CD4-positive, CD25-positive, alpha-beta regulatory T cell (primary cell): ENCODE results near the gene PYGO1. TPM values are rescaled to one million over a fixed set of nuclear protein-coding genes. Genes with fewer than 3 reads are reported as not detected.

Experiments used
- ATAC-seq, 2 donors: fragments of 150-1000 bp; cut with Tn5 transposase; one replicate each; pipeline ENCODE4 v1.10.0; 2021; ENCODE audit warnings: low read depth in 2 of 2, moderate number of reproducible peaks in 2 of 2, moderate library complexity in 1 of 2
- DNase-seq, 3 donors: peaks; one replicate each; pipeline versions ENCODE4 v3.0.0 to v3.0.0-alpha.2; 2012 to 2022; ENCODE audit warnings: mixed read lengths in 1 of 3
- H3K27ac ChIP-seq: one replicate; pipeline ENCODE4 v1.7.0; 2013; ENCODE audit warnings: mild to moderate bottlenecking, low read length; ENCODE audit not compliant: insufficient read depth, poor library complexity, severe bottlenecking
- H3K27me3 ChIP-seq: one replicate; pipeline ENCODE4 v1.7.0; 2013; ENCODE audit warnings: low read length; ENCODE audit not compliant: control insufficient read depth, insufficient read depth
- H3K36me3 ChIP-seq: one replicate; pipeline ENCODE4 v1.7.0; 2013; ENCODE audit warnings: mild to moderate bottlenecking, low read length, moderate library complexity; ENCODE audit not compliant: control insufficient read depth, insufficient read depth
- H3K4me1 ChIP-seq: 2 replicates; pipeline ENCODE4 v1.7.0; 2013; ENCODE audit warnings: mild to moderate bottlenecking, low read length; ENCODE audit not compliant: insufficient read depth, control insufficient read depth, poor library complexity, severe bottlenecking
- H3K4me3 ChIP-seq: one replicate; pipeline ENCODE4 v1.7.0; 2013; ENCODE audit warnings: low read depth, mild to moderate bottlenecking, low read length, moderate library complexity
- H3K9me3 ChIP-seq, 2 experiments: 1 replicate in 1 of 2; 2 replicates in 1 of 2; pipeline ENCODE4 v1.7.0; 2013; ENCODE audit warnings: low read length in 2 of 2, mild to moderate bottlenecking in 1 of 2, moderate library complexity in 1 of 2; ENCODE audit not compliant: control insufficient read depth in 2 of 2
- H3K27ac Mint-ChIP-seq, 3 donors: one replicate each; pipeline ENCODE4 v1.8.0; 2020 to 2022; ENCODE audit warnings: mild to moderate bottlenecking in 3 of 3, mixed read lengths in 3 of 3, moderate library complexity in 2 of 3
- H3K27me3 Mint-ChIP-seq: one replicate; pipeline ENCODE4 v1.8.0; 2022; ENCODE audit warnings: mild to moderate bottlenecking, mixed read lengths
- H3K36me3 Mint-ChIP-seq: one replicate; pipeline ENCODE4 v1.8.0; 2020; ENCODE audit warnings: mixed read lengths
- H3K4me1 Mint-ChIP-seq, 4 donors: one replicate each; pipeline ENCODE4 v1.8.0; 2020 to 2022; ENCODE audit warnings: mixed read lengths in 4 of 4, mild to moderate bottlenecking in 1 of 4
- H3K4me3 Mint-ChIP-seq, 4 donors: one replicate each; pipeline ENCODE4 v1.8.0; 2020 to 2022; ENCODE audit warnings: mild to moderate bottlenecking in 4 of 4, mixed read lengths in 4 of 4, moderate library complexity in 3 of 4
- H3K9me3 Mint-ChIP-seq, 7 donors: one replicate each; pipeline ENCODE4 v1.8.0; 2020 to 2022; ENCODE audit warnings: mixed read lengths in 7 of 7, mild to moderate bottlenecking in 3 of 7, moderate library complexity in 2 of 7
- polyA plus RNA-seq, 4 donors: library from polyadenylated mRNA; unstranded; fragments of 300-500 nt; fragmentation: Illumina TruSeq; gene quantifications; one replicate each; pipeline ENCODE4 v1.2.3, GENCODE V29; 2021
- total RNA-seq: library from RNA; stranded (reverse); gene quantifications from one replicate; pipeline ENCODE4 v1.2.3, GENCODE V29; 2022

The PYGO1 gene, protein sequence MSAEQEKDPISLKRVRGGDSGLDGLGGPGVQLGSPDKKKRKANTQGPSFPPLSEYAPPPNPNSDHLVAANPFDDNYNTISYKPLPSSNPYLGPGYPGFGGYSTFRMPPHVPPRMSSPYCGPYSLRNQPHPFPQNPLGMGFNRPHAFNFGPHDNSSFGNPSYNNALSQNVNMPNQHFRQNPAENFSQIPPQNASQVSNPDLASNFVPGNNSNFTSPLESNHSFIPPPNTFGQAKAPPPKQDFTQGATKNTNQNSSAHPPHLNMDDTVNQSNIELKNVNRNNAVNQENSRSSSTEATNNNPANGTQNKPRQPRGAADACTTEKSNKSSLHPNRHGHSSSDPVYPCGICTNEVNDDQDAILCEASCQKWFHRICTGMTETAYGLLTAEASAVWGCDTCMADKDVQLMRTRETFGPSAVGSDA
- total RNA-seq (not detected), polyA plus RNA-seq (not detected)

GRCh38 chr15:55588070-55588814 is at the start of gene PYGO1:
Gene PYGO1 (minus strand): TSS chr15:55588345. CDS start chr15:55587883, 462 bp downstream.
- no peak within 1 kb of the TSS for H3K27ac Mint-ChIP-seq
- H3K27me3 Mint-ChIP-seq, result peaks cover 36% of the 10 kb centered on the region

DNA sequence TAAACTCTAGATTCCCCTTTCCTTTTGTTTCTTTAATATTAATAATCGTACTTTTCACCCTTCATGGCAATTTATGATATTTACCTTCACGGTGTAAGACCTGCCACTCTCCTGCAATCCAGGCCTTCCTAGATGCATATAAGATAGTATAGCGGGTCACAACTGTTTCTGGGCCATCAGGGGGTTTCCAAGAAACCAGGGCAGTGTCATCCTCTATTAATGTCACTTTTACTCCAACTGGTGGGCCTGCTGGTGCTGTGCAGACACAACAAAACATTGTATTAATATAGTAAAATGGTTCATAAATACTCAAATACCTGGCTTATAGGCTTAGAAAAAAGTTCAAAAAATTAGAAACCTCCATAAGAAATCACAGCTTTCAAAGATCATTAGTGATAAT is 48.9 kb upstream of the PYGO1 start:
- no peak overlapping the region for H3K27ac Mint-ChIP-seq
- no peak overlapping the region for H3K27ac ChIP-seq
- H3K4me3 ChIP-seq, result no peak overlapping the region
- no peak for ATAC-seq
- no peak for DNase-seq
- H3K27me3 ChIP-seq, result peaks cover 6% of the 10 kb centered on the region
- no peak overlapping the region for H3K4me3 Mint-ChIP-seq
- H3K4me1 Mint-ChIP-seq, result peaks cover 0 to 4% (median under 1%) of the 10 kb centered on the region in 4 donors
- peaks cover 0 to 2% (median 0%) of the 10 kb centered on the region in 7 donors for H3K9me3 Mint-ChIP-seq
- no peaks in the 10 kb centered on the region for H3K4me1 ChIP-seq
- H3K36me3 ChIP-seq, result no peaks in the 10 kb centered on the region
- no peaks in the 10 kb centered on the region for H3K36me3 Mint-ChIP-seq
- no peaks in the 10 kb centered on the region for H3K9me3 ChIP-seq
- H3K27me3 Mint-ChIP-seq, result peaks cover 11% of the 10 kb centered on the region

More at GRCh38 chr15:55588070-55588814, at the start of gene PYGO1:
- Mint-ChIP-seq H3K9me3 (peaks cover 0 to 10% (median 0%) of the 10 kb centered on the region in 7 donors), H3K4me3 (peak within 1 kb of the TSS; percentile 5 to 81 (median 80)), H3K4me1 (peaks cover 0 to 3% (median 0%) of the 10 kb centered on the region in 4 donors), H3K36me3 (no peaks in the 10 kb centered on the region)
- H3K4me3 ChIP-seq, result no peak within 1 kb of the TSS
- H3K36me3 ChIP-seq, result no peaks in the 10 kb centered on the region
- peaks cover 7% of the 10 kb centered on the region for H3K4me1 ChIP-seq
- ATAC-seq, result peak; percentile 37 to 58
- no peak within 1 kb of the TSS for H3K27ac ChIP-seq
- H3K9me3 ChIP-seq, result peaks cover 0 to 3% of the 10 kb centered on the region in 2 experiments
- peak in 2 of 3 donors; percentile 6 to 36 for DNase-seq
- H3K27me3 ChIP-seq, result peaks cover 34% of the 10 kb centered on the region

DNA sequence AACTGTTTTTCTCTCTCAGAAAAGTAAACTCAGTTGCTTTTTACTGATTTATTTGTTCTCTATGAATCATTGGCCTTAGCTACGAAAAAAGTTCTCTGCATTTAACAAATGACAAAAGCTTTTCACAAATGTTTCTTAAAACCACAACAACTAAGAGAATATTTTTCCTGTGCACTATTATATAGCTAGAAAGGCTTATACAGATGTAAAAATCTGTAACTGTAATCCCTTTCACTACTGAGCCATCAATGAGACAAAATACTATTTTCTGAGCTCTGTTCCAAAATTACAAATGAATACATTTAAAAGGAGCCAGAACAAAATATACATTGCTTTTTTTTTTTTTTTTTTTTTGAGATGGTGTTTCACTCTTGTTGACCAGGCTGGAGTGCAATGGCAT is 45.6 kb upstream of the PYGO1 start:
- H3K4me3 ChIP-seq, result no peak overlapping the region
- Mint-ChIP-seq H3K4me1 (no peaks in the 10 kb centered on the region), H3K27ac (no peak overlapping the region), H3K36me3 (no peaks in the 10 kb centered on the region), H3K4me3 (no peak overlapping the region), H3K27me3 (peaks cover 8% of the 10 kb centered on the region), H3K9me3 (peaks cover 0 to 2% (median 0%) of the 10 kb centered on the region in 7 donors)
- H3K4me1 ChIP-seq, result no peaks in the 10 kb centered on the region
- peaks cover 7% of the 10 kb centered on the region for H3K27me3 ChIP-seq
- no peak overlapping the region for H3K27ac ChIP-seq
- DNase-seq (no peak), ATAC-seq (no peak)
- no peaks in the 10 kb centered on the region for H3K9me3 ChIP-seq
- H3K36me3 ChIP-seq, result no peaks in the 10 kb centered on the region

- DNase-seq (no peak), ATAC-seq (no peak)
- Mint-ChIP-seq H3K4me3 (no peak overlapping the region), H3K4me1 (no peaks in the 10 kb centered on the region), H3K9me3 (peaks cover 0 to 2% (median 0%) of the 10 kb centered on the region in 7 donors), H3K27me3 (peaks cover 8% of the 10 kb centered on the region), H3K27ac (no peak overlapping the region), H3K36me3 (no peaks in the 10 kb centered on the region)
- Histone ChIP-seq H3K4me1 (no peaks in the 10 kb centered on the region), H3K27ac (no peak overlapping the region), H3K9me3 (no peaks in the 10 kb centered on the region), H3K36me3 (no peaks in the 10 kb centered on the region), H3K4me3 (no peak overlapping the region), H3K27me3 (peaks cover 7% of the 10 kb centered on the region)
Observed at GRCh38 chr15:55632434-55632833, 44.3 kb upstream of the PYGO1 start.

GRCh38 chr15:55630858-55631257 is 42.7 kb upstream of the PYGO1 start:
- Mint-ChIP-seq H3K36me3 (no peaks in the 10 kb centered on the region), H3K4me1 (no peaks in the 10 kb centered on the region), H3K27ac (no peak overlapping the region), H3K9me3 (peaks cover 0 to 2% (median 0%) of the 10 kb centered on the region in 7 donors), H3K27me3 (peaks cover 8% of the 10 kb centered on the region), H3K4me3 (no peak overlapping the region)
- H3K27ac ChIP-seq, result no peak overlapping the region
- DNase-seq (no peak), ATAC-seq (no peak)
- H3K9me3 ChIP-seq, result no peaks in the 10 kb centered on the region
- no peak overlapping the region for H3K4me3 ChIP-seq
- H3K27me3 ChIP-seq, result peaks cover 7% of the 10 kb centered on the region
- no peaks in the 10 kb centered on the region for H3K4me1 ChIP-seq
- H3K36me3 ChIP-seq, result no peaks in the 10 kb centered on the region

GRCh38 chr15:55628369-55628730 is 40.2 kb upstream of the PYGO1 start:
- no peak overlapping the region for H3K27ac Mint-ChIP-seq
- no peak for ATAC-seq

DNA sequence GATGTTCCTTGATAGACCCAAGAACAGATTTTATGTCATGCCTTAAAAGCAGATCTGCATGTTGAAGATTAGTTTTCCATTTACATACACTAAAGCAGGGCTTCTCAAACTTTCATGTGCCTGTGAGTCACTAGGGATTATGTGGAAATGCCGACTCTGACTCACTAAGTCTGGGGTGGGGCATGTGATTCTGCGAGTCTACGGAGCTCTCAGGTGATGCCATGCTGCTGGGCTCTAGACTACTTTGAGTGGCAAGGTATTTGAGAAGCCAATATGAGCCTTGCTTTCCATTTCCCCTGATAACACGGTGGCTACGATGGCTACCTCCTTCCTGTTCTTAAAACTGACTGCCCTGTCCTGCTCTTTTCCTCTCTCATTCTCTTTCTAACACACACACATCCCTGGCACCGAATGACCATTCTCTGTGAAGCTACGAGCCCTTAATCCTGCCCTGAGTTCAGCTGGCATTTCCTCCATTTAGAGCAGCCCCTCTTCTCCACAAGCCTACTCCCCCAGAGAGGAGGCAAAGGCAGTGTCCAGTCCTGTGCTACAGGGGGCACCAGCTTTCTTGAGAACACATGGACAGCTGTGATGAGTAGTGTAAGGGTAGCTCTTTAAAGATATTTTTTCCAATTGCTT is 39.7 kb upstream of the PYGO1 start:
- H3K27ac Mint-ChIP-seq, result peak overlapping the region in 1 of 3 donors; percentile 32
- no peaks in the 10 kb centered on the region for H3K36me3 Mint-ChIP-seq
- H3K4me3 Mint-ChIP-seq, result no peak overlapping the region
- H3K9me3 Mint-ChIP-seq, result peaks cover 0 to 2% (median 0%) of the 10 kb centered on the region in 7 donors
- H3K4me3 ChIP-seq, result no peak overlapping the region
- H3K4me1 Mint-ChIP-seq, result no peaks in the 10 kb centered on the region
- H3K27me3 Mint-ChIP-seq, result peaks cover 8% of the 10 kb centered on the region
- DNase-seq, result no peak
- no peak overlapping the region for H3K27ac ChIP-seq
- H3K9me3 ChIP-seq, result no peaks in the 10 kb centered on the region
- no peaks in the 10 kb centered on the region for H3K36me3 ChIP-seq
- peaks cover 7% of the 10 kb centered on the region for H3K27me3 ChIP-seq
- ATAC-seq, result no peak
- no peaks in the 10 kb centered on the region for H3K4me1 ChIP-seq

More at GRCh38 chr15:55628369-55628730, 40.2 kb upstream of the PYGO1 start:
- Histone ChIP-seq H3K4me1 (no peaks in the 10 kb centered on the region), H3K36me3 (no peaks in the 10 kb centered on the region), H3K9me3 (no peaks in the 10 kb centered on the region), H3K27me3 (peaks cover 7% of the 10 kb centered on the region), H3K4me3 (no peak overlapping the region), H3K27ac (no peak overlapping the region)
- H3K36me3 Mint-ChIP-seq, result no peaks in the 10 kb centered on the region
- H3K9me3 Mint-ChIP-seq, result peaks cover 0 to 2% (median 0%) of the 10 kb centered on the region in 7 donors
- H3K27me3 Mint-ChIP-seq, result peaks cover 8% of the 10 kb centered on the region
- no peaks in the 10 kb centered on the region for H3K4me1 Mint-ChIP-seq
- no peak for DNase-seq
- no peak overlapping the region for H3K4me3 Mint-ChIP-seq
